ENCODE measurements around the gene ELMO2.

ELMO2 gene

GRCh38 chr20:46331611-46332361 lies 74.6 kb downstream of the ELMO2 start:
- no peak for DNase-seq (ENCODE audit: low spot score)

GRCh38 chr20:46330831-46331371 lies 75.5 kb downstream of the ELMO2 start:
- no peak for DNase-seq (ENCODE audit: low spot score)

GRCh38 chr20:46330072-46330763 lies 76.2 kb downstream of the ELMO2 start:
- DNase-seq (ENCODE audit: low spot score) = no peak

- no peak for DNase-seq (ENCODE audit: low spot score)
Observed at GRCh38 chr20:46328200-46328882, 78.1 kb downstream of the ELMO2 start.

- DNase-seq (ENCODE audit: low spot score) = no peak
Observed at GRCh38 chr20:46327557-46327956, 78.9 kb downstream of the ELMO2 start.

- no peak for DNase-seq (ENCODE audit: low spot score)
Observed at GRCh38 chr20:46325789-46326188, 80.6 kb downstream of the ELMO2 start.

- DNase-seq (ENCODE audit: low spot score) = peak; percentile 36
Observed at GRCh38 chr20:46324960-46325703, 81.3 kb downstream of the ELMO2 start.

- DNase-seq (ENCODE audit: low spot score) = no peak
Observed at GRCh38 chr20:46324379-46324778, 82.0 kb downstream of the ELMO2 start.

GRCh38 chr20:46323557-46323956 lies 82.9 kb downstream of the ELMO2 start:
- no peak for DNase-seq (ENCODE audit: low spot score)

- DNase-seq (ENCODE audit: low spot score) = no peak
Observed at GRCh38 chr20:46322641-46323040, 83.8 kb downstream of the ELMO2 start.

GRCh38 chr20:46317685-46318177 lies 88.7 kb downstream of the ELMO2 start:
- no peak for DNase-seq (ENCODE audit: low spot score)

- no peak for DNase-seq (ENCODE audit: low spot score)
Observed at GRCh38 chr20:46316984-46317684, 89.3 kb downstream of the ELMO2 start.

Data from COLO829 (cell line).